Testis (tissue), 3 donors: ENCODE data around the gene MAGI1. TPM values are rescaled to one million over a fixed set of nuclear protein-coding genes. Genes with fewer than 3 reads are reported as not detected.
"Not testable (repeated sequence)": the region's sequence is repeated elsewhere in the genome, so short reads cannot be mapped to it uniquely, and the experiment has no call there.

ENCODE experiments used
- DNase-seq: peaks from one replicate; pipeline ENCODE4 v3.0.0-alpha.2; 2019
- H3K27ac ChIP-seq, 2 donors: fragments of 200-600 bp; sonication (generic); one replicate each; pipeline ENCODE4 v1.5.1; 2019
- H3K27me3 ChIP-seq: fragments of 200-600 bp; sonication (generic); one replicate; pipeline ENCODE4 v1.5.1; 2019
- H3K36me3 ChIP-seq: fragments of 200-600 bp; sonication (generic); one replicate; pipeline ENCODE4 v1.5.1; 2017; ENCODE audit warnings: low read depth; ENCODE audit errors: missing control alignments
- H3K4me1 ChIP-seq: fragments of 200-600 bp; sonication (generic); one replicate; pipeline ENCODE4 v1.5.1; 2019
- H3K4me3 ChIP-seq, 2 donors: fragments of 200-600 bp; sonication (generic); one replicate each; pipeline ENCODE4 v1.5.1; 2017 to 2019
- H3K9me3 ChIP-seq: fragments of 200-600 bp; sonication (generic); one replicate; pipeline ENCODE4 v1.5.1; 2017
- CTCF ChIP-seq, 3 experiments: fragments of 450-650 bp in 2 of 3; fragments of 200-600 bp in 1 of 3; sonication (generic) in 1 of 3; IDR thresholded peaks; one replicate each; pipeline ENCODE4 v1.5.1; 2016 to 2019; ENCODE audit warnings: antibody characterized with exemption in 3 of 3, mild to moderate bottlenecking in 2 of 3, moderate library complexity in 1 of 3
- POLR2A ChIP-seq: fragments of 450-650 bp; IDR thresholded peaks from one replicate; pipeline ENCODE4 v1.6.1; 2017; ENCODE audit warnings: antibody characterized with exemption, mild to moderate bottlenecking, moderate library complexity
- WGBS, 2 donors: methylation state at CpG; one replicate each; pipeline ENCODE4 v1.1.5; 2018; 5-methylcytosine and 5-hydroxymethylcytosine counted together
- intact Hi-C: fragments of 100-400 bp; cut with DNase I; formaldehyde crosslinking; loops from one replicate; pipeline ENCODE4 v1.15.1; 2023; ENCODE audit warnings: low total_unique reads
- polyA plus RNA-seq: library from polyadenylated mRNA; stranded (reverse); fragments of 350-450 nt; fragmentation: Illumina TruSeq; extraction: RNeasy Lipid Tissue Mini Kit (QIAGEN cat#74804); gene quantifications from one replicate; pipeline ENCODE4 v1.2.3, GENCODE V29; 2014; ENCODE audit warnings: low read depth, low replicate concordance; ENCODE audit not compliant: insufficient read depth
- total RNA-seq, 2 donors: library from RNA; depleted of rRNA; stranded (reverse); fragments of >200 nt; gene quantifications; one replicate each; pipeline ENCODE4 v1.2.3, GENCODE V29; 2016

The MAGI1 gene
- total and polyA plus RNA-seq, 3 donors from 2014 or later: 55.4 to 60.4 (median 56.1) TPM

GRCh38 chr3:66047311-66048050, 8.8 kb upstream of the MAGI1 start:
- DNase-seq: peak; percentile 42
- intact Hi-C loops: no loop called here
- H3K27me3 ChIP-seq: no peaks in the 10 kb centered on the region
- no peaks in the 10 kb centered on the region for H3K36me3 ChIP-seq
- no peaks in the 10 kb centered on the region for H3K9me3 ChIP-seq
- peaks cover 9% of the 10 kb centered on the region for H3K4me1 ChIP-seq
- H3K27ac ChIP-seq: no peak overlapping the region
- TF ChIP-seq CTCF (IDR thresholded peaks at IDR 0.05) (no peak), POLR2A (no peak)
- WGBS, 2 donors: 34 to 39% methylated on average over 6 of the region's 6 CpGs
- H3K4me3 ChIP-seq: no peak overlapping the region

- DNase-seq, H3K27me3 ChIP-seq, H3K9me3 ChIP-seq, H3K27ac ChIP-seq, H3K4me1 ChIP-seq, intact Hi-C loops, H3K36me3 ChIP-seq, H3K4me3 ChIP-seq: not testable (repeated sequence)
- WGBS, 2 donors: 86 to 93% methylated on average over 2 of the region's 2 CpGs
Observed at GRCh38 chr3:66046321-66046720, 7.6 kb upstream of the MAGI1 start.

- Histone ChIP-seq H3K4me3 (no peak overlapping the region), H3K27me3 (no peaks in the 10 kb centered on the region), H3K4me1 (peaks cover 1% of the 10 kb centered on the region), H3K9me3 (no peaks in the 10 kb centered on the region), H3K36me3 (no peaks in the 10 kb centered on the region), H3K27ac (no peak overlapping the region)
- intact Hi-C loops: no loop called here
- DNase-seq: no peak
- TF ChIP-seq CTCF (IDR thresholded peaks at IDR 0.05): no peak
- no peak for TF ChIP-seq POLR2A
Observed at GRCh38 chr3:66041828-66042227, 3.1 kb upstream of the MAGI1 start.

- Histone ChIP-seq H3K27ac (no peak overlapping the region), H3K9me3 (no peaks in the 10 kb centered on the region), H3K4me1 (peaks cover 8% of the 10 kb centered on the region), H3K27me3 (no peaks in the 10 kb centered on the region), H3K4me3 (no peak overlapping the region), H3K36me3 (no peaks in the 10 kb centered on the region)
- TF ChIP-seq CTCF (IDR thresholded peaks at IDR 0.05): no peak
- no peak for TF ChIP-seq POLR2A
- no peak for DNase-seq
- WGBS, 2 donors: 70 to 85% methylated on average over 1 of the region's 1 CpG
- intact Hi-C loops: no loop called here
Observed at GRCh38 chr3:66041116-66041515, 2.4 kb upstream of the MAGI1 start.

- peak; percentile 51 for DNase-seq
Observed at GRCh38 chr3:66039590-66039887, 821 bp upstream of the MAGI1 start.

More at GRCh38 chr3:66039590-66039887, 821 bp upstream of the MAGI1 start:
- peaks cover 13% of the 10 kb centered on the region for H3K4me1 ChIP-seq
- intact Hi-C loops: no loop called here
- peak overlapping the region; percentile 76 to 90 for H3K4me3 ChIP-seq
- H3K27me3 ChIP-seq: no peaks in the 10 kb centered on the region
- peak overlapping the region; percentile 83 to 90 for H3K27ac ChIP-seq
- H3K36me3 ChIP-seq: no peaks in the 10 kb centered on the region
- TF ChIP-seq CTCF (IDR thresholded peaks at IDR 0.05) (no peak), POLR2A (no peak)
- 1% methylated on average over 20 of the region's 20 CpGs; no CpG with 5 or more reads in 1 of the 2 donors for WGBS, 2 donors
- H3K9me3 ChIP-seq: no peaks in the 10 kb centered on the region
